ENCODE measurements around the gene CACNA2D3. TPM values are rescaled to one million over a fixed set of nuclear protein-coding genes. Genes with fewer than 3 reads are reported as not detected.

CACNA2D3 gene
- total and polyA plus RNA-seq, 4 donors, result 0.06 to 0.37 (median 0.08) TPM; not detected in 1

- Histone ChIP-seq H3K4me1 (ENCODE audit: control insufficient read depth in 4 of 4, insufficient read depth in 4 of 4, low read length in 3 of 4) (no peaks in the 10 kb centered on the region), H3K4me3 (ENCODE audit: low read depth in 1 of 3, low read length in 3 of 3) (no peak overlapping the region), H3K27ac (ENCODE audit: low read depth in 1 of 2, low read length in 2 of 2) (no peak overlapping the region), H3K36me3 (ENCODE audit: control insufficient read depth in 4 of 4, insufficient read depth in 3 of 4, low read depth in 1 of 4, low read length in 3 of 4) (no peaks in the 10 kb centered on the region), H3K27me3 (ENCODE audit: control insufficient read depth in 4 of 4, insufficient read depth in 4 of 4, low read length in 3 of 4) (no peaks in the 10 kb centered on the region), H3K9ac (ENCODE audit: low read depth in 1 of 2, low read length in 2 of 2) (no peak overlapping the region), H3K9me3 (ENCODE audit: control insufficient read depth in 4 of 4, low read length in 3 of 4) (peaks cover 0 to 3% (median 0%) of the 10 kb centered on the region in 4 donors)
- TF ChIP-seq NR2F2 (IDR thresholded peaks at IDR 0.05), result no peak
- TF ChIP-seq EGR1 (IDR thresholded peaks at IDR 0.05; ENCODE audit: low read depth in 2 of 2), result no peak
- no peak for TF ChIP-seq RAD21 (IDR thresholded peaks at IDR 0.05)
- no peak for TF ChIP-seq YY1 (IDR thresholded peaks at IDR 0.05)
- TF ChIP-seq HNF4A (conservative IDR thresholded peaks at IDR 0.05), result no peak
- TF ChIP-seq GABPA (IDR thresholded peaks at IDR 0.05 in 1 of 2, conservative IDR thresholded peaks at IDR 0.05 in 1 of 2), result no peak
- TF ChIP-seq MAX (IDR thresholded peaks at IDR 0.05), result no peak
- TF ChIP-seq FOXA1 (IDR thresholded peaks at IDR 0.05), result no peak
- no peak for TF ChIP-seq SP1 (IDR thresholded peaks at IDR 0.05)
- no peak for TF ChIP-seq ATF3 (IDR thresholded peaks at IDR 0.05)
- DNase-seq (ENCODE audit: low spot score), result no peak
- 87% methylated on average over 5 of the region's 5 CpGs for WGBS
Measured at GRCh38 chr3:54217828-54218227, 95.5 kb downstream of the CACNA2D3 start.

DNA sequence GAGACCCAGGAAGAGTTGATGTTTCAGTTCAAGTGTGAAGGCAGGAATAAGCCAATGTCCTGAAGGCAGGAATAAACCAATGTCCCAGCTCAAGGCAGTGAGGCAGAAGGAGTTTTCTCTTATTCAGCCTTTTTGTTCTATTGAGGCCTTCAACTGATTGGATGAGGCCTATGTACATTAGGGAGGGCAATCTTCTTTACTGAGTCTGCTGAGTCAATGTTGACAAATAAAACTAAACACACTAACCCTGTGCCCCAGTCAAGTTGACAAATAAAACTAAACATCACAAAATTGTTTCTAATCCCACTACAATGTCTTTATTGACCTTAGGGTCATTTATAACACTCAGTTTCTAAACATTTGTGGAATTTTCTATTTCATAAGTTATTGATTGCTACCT, 100.0 kb downstream of the CACNA2D3 start:
- Histone ChIP-seq H3K36me3 (ENCODE audit: control insufficient read depth in 4 of 4, insufficient read depth in 3 of 4, low read depth in 1 of 4, low read length in 3 of 4) (no peaks in the 10 kb centered on the region), H3K27me3 (ENCODE audit: control insufficient read depth in 4 of 4, insufficient read depth in 4 of 4, low read length in 3 of 4) (no peaks in the 10 kb centered on the region), H3K4me1 (ENCODE audit: control insufficient read depth in 4 of 4, insufficient read depth in 4 of 4, low read length in 3 of 4) (no peaks in the 10 kb centered on the region), H3K9ac (ENCODE audit: low read depth in 1 of 2, low read length in 2 of 2) (no peak overlapping the region), H3K27ac (ENCODE audit: low read depth in 1 of 2, low read length in 2 of 2) (no peak overlapping the region), H3K9me3 (ENCODE audit: control insufficient read depth in 4 of 4, low read length in 3 of 4) (no peaks in the 10 kb centered on the region), H3K4me3 (ENCODE audit: low read depth in 1 of 3, low read length in 3 of 3) (no peak overlapping the region)
- DNase-seq (ENCODE audit: low spot score), result no peak
- TF ChIP-seq HNF4A (conservative IDR thresholded peaks at IDR 0.05) (no peak), FOXA2 (IDR thresholded peaks at IDR 0.05) (peak; percentile 18), RXRA (IDR thresholded peaks at IDR 0.05) (no peak), NR2F2 (IDR thresholded peaks at IDR 0.05) (no peak), ZBTB33 (IDR thresholded peaks at IDR 0.05) (no peak), CTCF (IDR thresholded peaks at IDR 0.05; ENCODE audit: low read depth, low read length, missing input control) (no peak), ATF3 (IDR thresholded peaks at IDR 0.05) (no peak)

DNA sequence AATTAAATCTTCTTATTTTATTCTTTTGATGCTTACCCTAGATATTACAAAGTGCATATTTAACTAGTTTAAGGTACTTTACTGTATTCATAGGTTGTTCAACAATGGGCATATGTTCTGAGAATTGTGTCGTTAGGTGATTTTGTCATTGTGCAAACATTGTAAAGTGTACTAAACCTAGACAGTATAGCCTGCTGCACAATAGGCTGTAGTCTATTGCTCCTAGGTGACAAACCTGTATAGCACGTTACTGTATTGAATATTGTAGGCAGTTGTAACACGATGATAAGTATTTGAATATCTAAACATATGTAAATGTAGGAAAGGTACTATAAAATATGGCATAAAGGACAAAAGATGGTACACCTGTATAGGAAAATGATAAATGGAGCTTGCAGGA, 100.7 kb downstream of the CACNA2D3 start:
- no peak overlapping the region for H3K27ac ChIP-seq (ENCODE audit: low read depth in 1 of 2, low read length in 2 of 2)
- WGBS, result 80% methylated on average over 3 of the region's 3 CpGs
- no peak overlapping the region for H3K4me3 ChIP-seq (ENCODE audit: low read depth in 1 of 3, low read length in 3 of 3)
- H3K36me3 ChIP-seq (ENCODE audit: control insufficient read depth in 4 of 4, insufficient read depth in 3 of 4, low read depth in 1 of 4, low read length in 3 of 4), result no peaks in the 10 kb centered on the region
- H3K4me1 ChIP-seq (ENCODE audit: control insufficient read depth in 4 of 4, insufficient read depth in 4 of 4, low read length in 3 of 4), result no peaks in the 10 kb centered on the region
- no peak for DNase-seq (ENCODE audit: low spot score)
- H3K9ac ChIP-seq (ENCODE audit: low read depth in 1 of 2, low read length in 2 of 2), result no peak overlapping the region
- TF ChIP-seq TAF1 (conservative IDR thresholded peaks at IDR 0.05) (no peak), JUND (IDR thresholded peaks at IDR 0.05) (no peak), CTCF (IDR thresholded peaks at IDR 0.05; ENCODE audit: low read depth, low read length, missing input control) (no peak), HNF4A (conservative IDR thresholded peaks at IDR 0.05) (no peak), GABPA (IDR thresholded peaks at IDR 0.05 in 1 of 2, conservative IDR thresholded peaks at IDR 0.05 in 1 of 2) (no peak), FOXA2 (IDR thresholded peaks at IDR 0.05) (no peak), EGR1 (IDR thresholded peaks at IDR 0.05; ENCODE audit: low read depth in 2 of 2) (no peak), NR2F2 (IDR thresholded peaks at IDR 0.05) (no peak)
- no peaks in the 10 kb centered on the region for H3K9me3 ChIP-seq (ENCODE audit: control insufficient read depth in 4 of 4, low read length in 3 of 4)
- no peaks in the 10 kb centered on the region for H3K27me3 ChIP-seq (ENCODE audit: control insufficient read depth in 4 of 4, insufficient read depth in 4 of 4, low read length in 3 of 4)
